ENCODE results near the gene CLEC17A.
"Not testable (repeated sequence)": the region's sequence is repeated elsewhere in the genome, so short reads cannot be mapped to it uniquely, and the experiment has no call there.

Gene CLEC17A

DNA sequence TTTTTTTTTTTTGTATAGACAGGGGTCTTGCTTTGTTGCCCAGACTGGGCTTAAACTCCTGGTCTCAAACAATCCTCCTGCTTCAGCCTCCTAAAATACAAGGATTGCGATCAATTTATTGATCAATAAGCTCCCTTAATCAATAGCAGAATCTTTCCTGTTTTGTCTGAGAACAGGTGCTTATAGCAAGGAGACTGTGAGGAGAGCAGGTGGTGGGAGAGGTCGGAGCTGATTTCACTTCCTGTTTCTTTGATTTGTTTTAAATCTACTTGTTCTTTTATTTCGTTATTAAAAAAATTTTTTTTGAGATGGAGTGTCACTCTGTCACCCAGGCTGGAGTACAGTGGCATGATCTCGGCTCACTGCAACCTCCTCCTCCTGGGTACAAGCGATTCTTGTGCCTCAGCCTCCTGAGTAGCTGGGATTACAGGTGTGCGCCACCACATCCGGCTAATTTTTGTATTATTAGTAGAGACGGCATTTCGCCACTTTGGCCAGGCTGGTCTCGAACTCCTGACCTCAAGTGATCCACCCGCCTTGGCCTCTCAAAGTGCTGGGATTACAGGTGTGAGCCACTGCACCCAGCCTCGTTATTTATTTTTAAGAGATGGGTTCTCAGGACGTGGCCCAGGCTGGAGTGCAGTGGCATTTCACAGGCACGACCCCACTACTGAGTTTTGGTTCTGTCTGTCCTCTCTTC lies 30.7 kb downstream of the CLEC17A start:
- not testable (repeated sequence) for H3K9me3 ChIP-seq (ENCODE audit: control insufficient read depth in 2 of 2, low read length in 2 of 2)
- peak overlapping the region in 1 of 2 donors; percentile 10 for H3K27ac ChIP-seq (ENCODE audit: low read depth in 2 of 2, low read length in 2 of 2)

DNA sequence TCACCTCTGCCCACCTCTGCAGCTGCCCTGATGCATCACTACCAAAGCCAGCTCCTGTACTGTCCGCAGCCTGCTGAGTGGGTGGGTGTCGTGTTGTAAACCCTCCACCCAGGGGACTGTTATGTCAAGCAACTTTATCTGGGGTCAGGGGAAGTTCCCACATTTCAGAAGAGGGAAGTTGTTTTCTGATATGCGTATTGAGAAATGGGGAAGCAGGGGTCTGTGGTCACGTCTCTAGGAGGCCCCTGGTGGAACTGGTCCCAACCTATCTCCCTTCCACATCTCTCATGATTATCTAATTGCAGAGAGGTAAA lies 31.2 kb downstream of the CLEC17A start:
- Histone ChIP-seq H3K4me3 (ENCODE audit: low read length in 2 of 2) (no peak overlapping the region), H3K27me3 (ENCODE audit: control insufficient read depth in 2 of 2, insufficient read depth in 2 of 2, low read length in 2 of 2) (no peaks in the 10 kb centered on the region), H3K27ac (ENCODE audit: low read depth in 2 of 2, low read length in 2 of 2) (peak overlapping the region in 1 of 2 donors; percentile 10), H3K9ac (ENCODE audit: low read depth in 1 of 2, low read length in 2 of 2) (no peak overlapping the region), H3K4me1 (ENCODE audit: control insufficient read depth in 2 of 2, insufficient read depth in 2 of 2, low read length in 2 of 2) (no peaks in the 10 kb centered on the region), H3K9me3 (ENCODE audit: control insufficient read depth in 2 of 2, low read length in 2 of 2) (no peaks in the 10 kb centered on the region), H3K36me3 (ENCODE audit: control insufficient read depth in 2 of 2, insufficient read depth in 2 of 2, low read length in 2 of 2) (no peaks in the 10 kb centered on the region)

More for the DNA sequence above, 30.7 kb downstream of the CLEC17A start:
- H3K9ac ChIP-seq (ENCODE audit: low read depth in 1 of 2, low read length in 2 of 2); H3K27me3 ChIP-seq (ENCODE audit: control insufficient read depth in 2 of 2, insufficient read depth in 2 of 2, low read length in 2 of 2); H3K4me3 ChIP-seq (ENCODE audit: low read length in 2 of 2); H3K4me1 ChIP-seq (ENCODE audit: control insufficient read depth in 2 of 2, insufficient read depth in 2 of 2, low read length in 2 of 2); H3K36me3 ChIP-seq (ENCODE audit: control insufficient read depth in 2 of 2, insufficient read depth in 2 of 2, low read length in 2 of 2): not testable (repeated sequence)

DNA sequence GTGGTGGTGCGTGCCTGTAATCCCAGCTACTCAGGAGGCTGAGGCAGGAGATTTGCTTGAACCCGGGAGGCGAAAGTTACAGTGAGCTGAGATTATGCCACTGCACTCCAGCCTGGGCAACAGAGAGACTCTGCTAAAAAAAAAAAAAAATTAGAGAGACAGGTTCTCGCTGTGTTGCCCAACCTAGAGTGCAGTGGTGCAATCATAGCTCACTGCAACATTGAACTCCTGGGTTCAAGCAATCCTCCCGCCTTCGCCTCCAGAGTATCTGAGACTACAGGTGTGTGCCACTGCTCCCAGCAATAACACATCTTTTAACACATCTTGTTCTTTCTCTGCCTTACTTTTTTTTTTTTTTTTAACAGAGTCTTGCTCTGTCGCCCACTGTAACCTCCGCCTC lies 32.7 kb downstream of the CLEC17A start:
- Histone ChIP-seq H3K9me3 (ENCODE audit: control insufficient read depth in 2 of 2, low read length in 2 of 2) (peaks cover 0 to 4% of the 10 kb centered on the region in 2 donors), H3K4me1 (ENCODE audit: control insufficient read depth in 2 of 2, insufficient read depth in 2 of 2, low read length in 2 of 2) (no peaks in the 10 kb centered on the region), H3K36me3 (ENCODE audit: control insufficient read depth in 2 of 2, insufficient read depth in 2 of 2, low read length in 2 of 2) (no peaks in the 10 kb centered on the region), H3K27me3 (ENCODE audit: control insufficient read depth in 2 of 2, insufficient read depth in 2 of 2, low read length in 2 of 2) (no peaks in the 10 kb centered on the region), H3K9ac (ENCODE audit: low read depth in 1 of 2, low read length in 2 of 2) (no peak overlapping the region), H3K27ac (ENCODE audit: low read depth in 2 of 2, low read length in 2 of 2) (no peak overlapping the region), H3K4me3 (ENCODE audit: low read length in 2 of 2) (no peak overlapping the region)

DNA sequence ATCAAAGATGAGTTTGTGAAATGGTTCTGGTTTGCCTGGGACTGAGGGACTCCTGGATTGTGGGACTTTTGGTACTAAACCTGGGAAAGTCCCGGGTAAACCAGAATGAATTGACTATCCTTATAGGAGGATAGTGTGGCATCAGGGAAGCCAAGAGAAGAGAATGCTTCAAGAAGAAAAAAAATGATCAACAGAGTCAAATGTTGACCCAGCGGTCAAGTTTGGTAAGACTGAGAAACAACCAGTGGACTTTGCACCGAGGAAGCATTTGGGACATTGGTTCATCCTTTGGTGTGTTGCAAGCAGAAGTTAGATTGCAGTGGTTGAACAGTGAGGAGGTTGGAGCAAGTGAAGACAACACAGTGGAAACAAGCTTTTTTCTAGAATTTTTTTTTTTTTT lies 33.5 kb downstream of the CLEC17A start:
- H3K27ac ChIP-seq (ENCODE audit: low read depth in 2 of 2, low read length in 2 of 2), result no peak overlapping the region
- H3K36me3 ChIP-seq (ENCODE audit: control insufficient read depth in 2 of 2, insufficient read depth in 2 of 2, low read length in 2 of 2), result no peaks in the 10 kb centered on the region
- no peak overlapping the region for H3K4me3 ChIP-seq (ENCODE audit: low read length in 2 of 2)
- no peaks in the 10 kb centered on the region for H3K27me3 ChIP-seq (ENCODE audit: control insufficient read depth in 2 of 2, insufficient read depth in 2 of 2, low read length in 2 of 2)
- H3K4me1 ChIP-seq (ENCODE audit: control insufficient read depth in 2 of 2, insufficient read depth in 2 of 2, low read length in 2 of 2), result no peaks in the 10 kb centered on the region
- H3K9me3 ChIP-seq (ENCODE audit: control insufficient read depth in 2 of 2, low read length in 2 of 2), result peaks cover 0 to 4% of the 10 kb centered on the region in 2 donors
- no peak overlapping the region for H3K9ac ChIP-seq (ENCODE audit: low read depth in 1 of 2, low read length in 2 of 2)

DNA sequence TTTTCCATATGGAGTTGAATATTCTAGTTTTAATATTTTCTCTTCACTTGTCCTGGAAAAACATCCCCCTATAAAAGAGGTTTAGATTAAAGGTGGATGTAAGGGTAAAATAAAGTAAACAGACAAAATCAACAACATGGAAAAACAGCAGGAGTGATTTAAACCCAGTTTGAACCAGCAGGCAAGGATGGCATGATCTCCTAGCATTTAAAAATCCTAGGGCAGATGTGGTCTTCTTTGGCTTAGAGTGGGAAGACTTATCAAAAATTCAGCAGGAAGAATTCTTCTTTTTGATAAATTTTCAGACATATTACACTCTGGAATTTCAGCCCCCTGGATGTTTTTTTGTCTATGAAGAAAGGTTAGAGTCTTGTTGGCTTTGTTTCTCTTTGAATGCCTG lies 36.5 kb downstream of the CLEC17A start:
- no peaks in the 10 kb centered on the region for H3K27me3 ChIP-seq (ENCODE audit: control insufficient read depth in 2 of 2, insufficient read depth in 2 of 2, low read length in 2 of 2)

DNA sequence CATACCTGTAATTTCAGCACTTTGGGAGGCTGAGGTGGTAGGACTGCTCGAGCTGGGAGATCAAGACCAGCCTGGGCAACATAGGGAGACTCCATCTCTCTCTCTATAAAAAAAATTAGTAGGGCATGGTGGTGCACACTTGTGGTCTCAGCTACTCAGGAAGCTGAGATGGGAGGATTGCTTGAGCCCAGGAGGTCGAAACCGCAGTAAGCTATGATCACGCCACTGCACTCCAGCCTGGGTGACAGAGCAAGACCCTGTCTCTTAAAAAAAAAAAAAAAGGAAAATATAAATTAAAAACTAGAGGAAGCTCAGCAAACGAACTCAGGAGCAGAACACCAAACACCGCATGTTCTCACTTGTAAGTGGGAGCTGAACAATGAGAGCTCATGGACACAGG lies 41.6 kb downstream of the CLEC17A start:
- H3K4me1 ChIP-seq (ENCODE audit: control insufficient read depth in 2 of 2, insufficient read depth in 2 of 2, low read length in 2 of 2); H3K9me3 ChIP-seq (ENCODE audit: control insufficient read depth in 2 of 2, low read length in 2 of 2); H3K4me3 ChIP-seq (ENCODE audit: low read length in 2 of 2); H3K36me3 ChIP-seq (ENCODE audit: control insufficient read depth in 2 of 2, insufficient read depth in 2 of 2, low read length in 2 of 2); H3K27ac ChIP-seq (ENCODE audit: low read depth in 2 of 2, low read length in 2 of 2); H3K27me3 ChIP-seq (ENCODE audit: control insufficient read depth in 2 of 2, insufficient read depth in 2 of 2, low read length in 2 of 2); H3K9ac ChIP-seq (ENCODE audit: low read depth in 1 of 2, low read length in 2 of 2): not testable (repeated sequence)

More for the DNA sequence above, 36.5 kb downstream of the CLEC17A start:
- no peak overlapping the region for H3K4me3 ChIP-seq (ENCODE audit: low read length in 2 of 2)
- H3K9ac ChIP-seq (ENCODE audit: low read depth in 1 of 2, low read length in 2 of 2), result no peak overlapping the region
- H3K36me3 ChIP-seq (ENCODE audit: control insufficient read depth in 2 of 2, insufficient read depth in 2 of 2, low read length in 2 of 2), result no peaks in the 10 kb centered on the region
- peaks cover 0 to 4% of the 10 kb centered on the region in 2 donors for H3K9me3 ChIP-seq (ENCODE audit: control insufficient read depth in 2 of 2, low read length in 2 of 2)
- no peaks in the 10 kb centered on the region for H3K4me1 ChIP-seq (ENCODE audit: control insufficient read depth in 2 of 2, insufficient read depth in 2 of 2, low read length in 2 of 2)
- no peak overlapping the region for H3K27ac ChIP-seq (ENCODE audit: low read depth in 2 of 2, low read length in 2 of 2)

DNA sequence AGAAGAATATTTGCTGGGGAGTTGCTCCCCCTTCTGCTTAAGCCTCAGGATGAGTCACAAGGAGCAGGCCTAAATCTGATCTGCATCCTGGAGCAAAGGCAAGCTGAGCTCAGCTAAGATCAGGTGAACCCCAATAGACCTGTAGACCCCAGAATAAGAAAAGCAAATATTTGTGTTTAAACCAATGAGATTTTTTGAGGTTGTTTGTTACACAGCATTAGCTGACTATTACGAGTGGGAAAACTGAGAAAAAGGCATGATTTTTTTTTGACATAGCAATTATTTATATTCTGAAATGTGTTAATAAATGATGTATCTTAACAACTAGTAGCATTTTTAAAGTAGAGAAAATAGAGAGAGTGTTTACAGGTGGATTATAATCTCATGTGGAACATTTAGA lies 46.7 kb downstream of the CLEC17A start:
- Histone ChIP-seq H3K27ac (ENCODE audit: low read depth in 2 of 2, low read length in 2 of 2) (no peak overlapping the region), H3K27me3 (ENCODE audit: control insufficient read depth in 2 of 2, insufficient read depth in 2 of 2, low read length in 2 of 2) (no peaks in the 10 kb centered on the region), H3K4me3 (ENCODE audit: low read length in 2 of 2) (no peak overlapping the region), H3K4me1 (ENCODE audit: control insufficient read depth in 2 of 2, insufficient read depth in 2 of 2, low read length in 2 of 2) (no peaks in the 10 kb centered on the region), H3K36me3 (ENCODE audit: control insufficient read depth in 2 of 2, insufficient read depth in 2 of 2, low read length in 2 of 2) (no peaks in the 10 kb centered on the region), H3K9ac (ENCODE audit: low read depth in 1 of 2, low read length in 2 of 2) (no peak overlapping the region), H3K9me3 (ENCODE audit: control insufficient read depth in 2 of 2, low read length in 2 of 2) (peaks cover 0 to 3% of the 10 kb centered on the region in 2 donors)

DNA sequence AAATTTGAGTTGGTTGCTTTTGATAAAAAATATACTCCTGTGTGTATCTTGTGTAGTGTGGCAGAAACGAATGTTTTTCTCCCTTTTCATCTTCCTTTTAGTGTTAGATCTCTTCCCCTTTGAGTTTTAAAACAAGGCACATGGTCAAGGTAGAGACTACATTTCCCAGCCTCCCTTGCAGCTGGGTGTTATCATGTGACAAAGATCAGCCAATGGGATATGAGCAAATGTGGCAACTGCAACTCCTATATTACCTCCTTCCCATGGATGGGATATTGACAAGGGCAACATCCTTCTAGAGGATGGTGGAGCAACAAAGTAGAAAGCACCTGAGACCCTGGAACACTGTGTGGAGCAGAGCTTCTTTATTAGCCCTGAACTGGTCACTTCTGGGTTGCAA lies 49.4 kb downstream of the CLEC17A start:
- Histone ChIP-seq H3K9me3 (ENCODE audit: control insufficient read depth in 2 of 2, low read length in 2 of 2) (peaks cover 0 to 3% of the 10 kb centered on the region in 2 donors), H3K27ac (ENCODE audit: low read depth in 2 of 2, low read length in 2 of 2) (no peak overlapping the region), H3K9ac (ENCODE audit: low read depth in 1 of 2, low read length in 2 of 2) (no peak overlapping the region), H3K27me3 (ENCODE audit: control insufficient read depth in 2 of 2, insufficient read depth in 2 of 2, low read length in 2 of 2) (no peaks in the 10 kb centered on the region), H3K4me1 (ENCODE audit: control insufficient read depth in 2 of 2, insufficient read depth in 2 of 2, low read length in 2 of 2) (no peaks in the 10 kb centered on the region), H3K4me3 (ENCODE audit: low read length in 2 of 2) (no peak overlapping the region), H3K36me3 (ENCODE audit: control insufficient read depth in 2 of 2, insufficient read depth in 2 of 2, low read length in 2 of 2) (no peaks in the 10 kb centered on the region)

DNA sequence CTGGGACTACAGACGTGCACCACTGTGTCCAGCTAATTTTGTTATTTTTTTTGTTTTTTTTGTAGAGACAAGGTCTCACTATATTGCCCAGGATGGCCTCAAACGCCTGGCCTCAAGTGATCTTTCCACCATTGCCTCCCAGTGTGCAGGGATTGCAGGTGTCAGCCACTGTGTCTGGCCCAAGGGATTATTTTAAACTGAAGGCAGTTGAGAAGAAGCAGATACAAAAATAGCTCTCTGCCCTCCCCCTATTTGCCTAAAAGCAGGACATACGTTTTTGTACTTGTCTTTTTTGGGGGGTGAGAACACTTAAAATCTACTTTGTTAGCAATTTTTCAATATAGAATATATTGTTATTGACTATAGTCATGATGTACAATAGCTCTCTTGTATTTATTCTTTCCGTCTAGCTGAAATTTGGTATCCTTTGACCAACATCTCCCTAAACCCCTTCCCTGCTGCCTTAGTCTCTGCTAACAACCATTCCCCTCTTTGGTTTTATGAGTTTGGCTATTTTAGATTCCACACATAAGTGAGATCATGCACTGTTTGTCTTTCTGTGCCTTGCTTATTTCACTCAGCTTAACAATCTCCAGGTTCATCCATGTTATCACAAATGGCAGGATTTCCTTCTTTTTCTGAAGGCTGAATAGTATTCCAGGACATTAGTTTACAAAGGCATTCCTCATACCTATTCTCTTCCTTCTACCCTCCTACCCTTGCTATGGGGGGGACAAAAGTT lies 56.8 kb downstream of the CLEC17A start:
- no peak overlapping the region for H3K27ac ChIP-seq (ENCODE audit: low read depth in 2 of 2, low read length in 2 of 2)
- no peaks in the 10 kb centered on the region for H3K27me3 ChIP-seq (ENCODE audit: control insufficient read depth in 2 of 2, insufficient read depth in 2 of 2, low read length in 2 of 2)
- H3K4me3 ChIP-seq (ENCODE audit: low read length in 2 of 2), result no peak overlapping the region
- peaks cover 3 to 7% of the 10 kb centered on the region in 2 donors for H3K9me3 ChIP-seq (ENCODE audit: control insufficient read depth in 2 of 2, low read length in 2 of 2)
- H3K36me3 ChIP-seq (ENCODE audit: control insufficient read depth in 2 of 2, insufficient read depth in 2 of 2, low read length in 2 of 2), result no peaks in the 10 kb centered on the region
- H3K4me1 ChIP-seq (ENCODE audit: control insufficient read depth in 2 of 2, insufficient read depth in 2 of 2, low read length in 2 of 2), result no peaks in the 10 kb centered on the region
- no peak overlapping the region for H3K9ac ChIP-seq (ENCODE audit: low read depth in 1 of 2, low read length in 2 of 2)

DNA sequence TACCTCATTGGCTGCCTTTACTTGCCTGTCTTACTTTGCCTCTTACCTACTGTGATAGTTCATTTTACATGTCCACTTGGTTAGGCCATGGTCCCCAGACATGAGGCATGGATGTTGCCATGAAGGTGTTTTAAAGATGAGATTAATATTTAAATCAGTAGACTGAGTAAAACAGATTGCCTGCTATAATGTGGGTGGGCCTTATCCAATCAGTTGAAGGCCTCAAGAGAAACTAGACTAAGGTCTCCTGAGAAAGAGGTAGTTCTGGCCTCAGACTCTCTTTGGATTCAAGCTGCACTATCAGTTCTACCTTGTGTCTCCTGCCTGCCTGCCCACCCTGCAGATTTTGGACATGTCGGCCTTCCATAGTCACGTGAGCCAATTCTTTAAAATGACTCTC lies 65.6 kb downstream of the CLEC17A start:
- no peak overlapping the region for H3K4me3 ChIP-seq (ENCODE audit: low read length in 2 of 2)
- peaks cover 0 to 4% of the 10 kb centered on the region in 2 donors for H3K27me3 ChIP-seq (ENCODE audit: control insufficient read depth in 2 of 2, insufficient read depth in 2 of 2, low read length in 2 of 2)
- peaks cover 0 to under 1% of the 10 kb centered on the region in 2 donors for H3K9me3 ChIP-seq (ENCODE audit: control insufficient read depth in 2 of 2, low read length in 2 of 2)
- H3K27ac ChIP-seq (ENCODE audit: low read depth in 2 of 2, low read length in 2 of 2), result no peak overlapping the region
- no peak overlapping the region for H3K9ac ChIP-seq (ENCODE audit: low read depth in 1 of 2, low read length in 2 of 2)
- no peaks in the 10 kb centered on the region for H3K36me3 ChIP-seq (ENCODE audit: control insufficient read depth in 2 of 2, insufficient read depth in 2 of 2, low read length in 2 of 2)
- H3K4me1 ChIP-seq (ENCODE audit: control insufficient read depth in 2 of 2, insufficient read depth in 2 of 2, low read length in 2 of 2), result no peaks in the 10 kb centered on the region
